K562 (cell line): ENCODE results near the gene MYO1E. TPM values are rescaled to one million over a fixed set of nuclear protein-coding genes. Genes with fewer than 3 reads are reported as not detected.

ENCODE experiments used
- ATAC-seq: fragments of 200-7000 bp; cut with Tn5 transposase; 3 replicates; pipeline ENCODE4 v1.9.1; 2020; ENCODE audit warnings: moderate library complexity
- BruUV-seq: library from RNA; stranded (reverse); fragments of 400-500 nt; replicated peaks from 2 replicates; lab custom pipeline; 2021; lab: Mats Ljungman, UMichigan
- CTCF ChIA-PET: fragments of 300-600 bp; formaldehyde crosslinking; extraction: SDS; loops from one replicate; lab custom pipeline; 2021; ENCODE audit warnings: low intra/inter-chr PET ratio; lab: Yijun Ruan, JAX
- POLR2A ChIA-PET: fragments of 300-600, 350-650 bp; sonication (Branson Sonifier 250); formaldehyde crosslinking; extraction: SDS; loops from one replicate; lab custom pipeline; 2021; ENCODE audit warnings: antibody characterized with exemption, inconsistent platforms; lab: Yijun Ruan, JAX
- DNase-seq, 4 experiments: peaks; one replicate each; pipeline versions ENCODE4 v3.0.0 to v3.0.0-alpha.2; 2011 to 2018; ENCODE audit warnings: low spot score in 3 of 4, mixed read lengths in 3 of 4; ENCODE audit errors: extremely low read depth in 1 of 4
- FAIRE-seq: peaks from 2 replicates; lab custom pipeline; 2011; peaks lifted over from hg19 to GRCh38; lab: Jason Lieb, UNC
- H2AFZ ChIP-seq: 2 replicates; pipeline ENCODE4 v1.6.0; 2011; ENCODE audit warnings: low read depth, low read length, control low read depth, inconsistent platforms
- H3K27ac ChIP-seq: fragments of 200-600 bp; 3 replicates; pipeline ENCODE4 v1.8.0; 2011; ENCODE audit warnings: low read depth, mild to moderate bottlenecking, control low read depth, inconsistent platforms, low read length, moderate library complexity, mixed read lengths; ENCODE audit errors: extremely low read depth
- H3K27me3 ChIP-seq, 2 experiments: fragments of 300-600 bp in 1 of 2; 2 replicates in 1 of 2; 3 replicates in 1 of 2; pipeline versions ENCODE4 v1.6.0 to v1.8.0; 2011; ENCODE audit warnings: inconsistent platforms in 2 of 2, low read length in 2 of 2, mild to moderate bottlenecking in 1 of 2, mixed read lengths in 1 of 2, moderate library complexity in 1 of 2; ENCODE audit not compliant: control insufficient read depth in 2 of 2, insufficient read depth in 2 of 2
- H3K36me3 ChIP-seq: fragments of 300-600 bp; 3 replicates; pipeline ENCODE4 v1.8.0; 2011; ENCODE audit warnings: mild to moderate bottlenecking, low read length, inconsistent platforms; ENCODE audit not compliant: control insufficient read depth, insufficient read depth
- H3K4me1 ChIP-seq, 2 experiments: fragments of 200-600 bp in 1 of 2; replicated peaks in 1 of 2; 2 replicates in 1 of 2; 3 replicates in 1 of 2; pipeline versions ENCODE4 v1.5.1 to v1.8.0; 2011; ENCODE audit warnings: inconsistent platforms in 2 of 2, low read length in 2 of 2, mild to moderate bottlenecking in 1 of 2, mixed read lengths in 1 of 2, moderate library complexity in 1 of 2; ENCODE audit not compliant: control insufficient read depth in 2 of 2, insufficient read depth in 2 of 2
- H3K4me2 ChIP-seq: 2 replicates; pipeline ENCODE4 v1.6.1; 2011; ENCODE audit warnings: low read length, control low read depth, inconsistent platforms, mixed read lengths; ENCODE audit not compliant: insufficient read depth
- H3K4me3 ChIP-seq: fragments of 200-600 bp; sonication (generic), shearing (Covaris generic); 2 replicates; pipeline ENCODE4 v1.5.1; 2016; ENCODE audit warnings: control low read depth, inconsistent platforms
- H3K79me2 ChIP-seq: fragments of 200-600 bp; 3 replicates; pipeline ENCODE4 v1.8.0; 2011; ENCODE audit warnings: low read length, inconsistent platforms; ENCODE audit not compliant: control insufficient read depth, insufficient read depth
- H3K9ac ChIP-seq, 2 experiments: 2 replicates each; pipeline versions ENCODE4 v1.6.0 to v1.6.1; 2011; ENCODE audit warnings: low read depth in 2 of 2, low read length in 2 of 2, control low read depth in 1 of 2, inconsistent platforms in 1 of 2, mild to moderate bottlenecking in 1 of 2, mixed read lengths in 1 of 2; ENCODE audit not compliant: insufficient read depth in 1 of 2
- H3K9me1 ChIP-seq: one replicate; pipeline ENCODE4 v1.6.0; 2011; ENCODE audit warnings: inconsistent platforms, mild to moderate bottlenecking, low read length, moderate library complexity; ENCODE audit not compliant: control insufficient read depth, insufficient read depth
- H3K9me3 ChIP-seq: replicated peaks from 2 replicates; pipeline ENCODE4 v1.5.1; 2011; ENCODE audit warnings: low read depth, low read length, inconsistent platforms; ENCODE audit not compliant: control insufficient read depth, insufficient read depth
- H4K20me1 ChIP-seq: replicated peaks from 2 replicates; pipeline ENCODE4 v1.6.1; 2011; ENCODE audit warnings: low read length, inconsistent platforms, mixed read lengths; ENCODE audit not compliant: control insufficient read depth, insufficient read depth
- BCOR ChIP-seq: fragments of 450-650 bp; IDR thresholded peaks from 2 replicates; pipeline ENCODE4 v1.6.1; 2016
- BDP1 ChIP-seq: IDR thresholded peaks from 3 replicates; pipeline ENCODE4 v1.6.1; 2011; ENCODE audit not compliant: insufficient read length, insufficient read depth
- CBX3 ChIP-seq, 2 experiments: IDR thresholded peaks; 1 replicate in 1 of 2; 2 replicates in 1 of 2; pipeline ENCODE4 v1.6.1; 2012; ENCODE audit warnings: inconsistent platforms in 2 of 2, low read length in 2 of 2, borderline replicate concordance in 1 of 2, control low read depth in 1 of 2
- CREM ChIP-seq: IDR thresholded peaks from 2 replicates; pipeline ENCODE4 v1.6.1; 2014; ENCODE audit warnings: antibody characterized with exemption, low read depth
- CTCFL ChIP-seq: IDR thresholded peaks from 2 replicates; pipeline ENCODE4 v1.6.1; 2011; ENCODE audit warnings: borderline replicate concordance, low read depth, mild to moderate bottlenecking, moderate library complexity, low read length; ENCODE audit not compliant: insufficient read depth, poor library complexity, severe bottlenecking
- HNRNPH1 ChIP-seq: fragments of 200-400 bp; formaldehyde crosslinking; optimal IDR thresholded peaks from 2 replicates; pipeline ENCODE3; 2017; ENCODE audit warnings: low read depth, mild to moderate bottlenecking, low read length, moderate library complexity
- NCOA1 ChIP-seq: fragments of 450-650 bp; IDR thresholded peaks from 2 replicates; pipeline ENCODE4 v1.6.1; 2016; ENCODE audit warnings: low read depth
- NR3C1 ChIP-seq: sonication (generic); formaldehyde crosslinking; IDR thresholded peaks from 2 replicates; pipeline ENCODE4 v1.8.1; 2022; ENCODE audit warnings: missing genetic modification reagents
- NRF1 ChIP-seq, 2 experiments: fragments of 450-650 bp; IDR thresholded peaks in 1 of 2; conservative IDR thresholded peaks in 1 of 2; 2 replicates each; pipeline ENCODE4 v1.6.1; 2014; ENCODE audit warnings: mild to moderate bottlenecking in 2 of 2
- POLR2A ChIP-seq: fragments of 450-650 bp; conservative IDR thresholded peaks from 2 replicates; pipeline ENCODE4 v1.6.1; 2016
- SRSF7 ChIP-seq: fragments of 200-400 bp; formaldehyde crosslinking; optimal IDR thresholded peaks from 2 replicates; pipeline ENCODE3; 2017; ENCODE audit warnings: mild to moderate bottlenecking, low read depth, low read length
- TCF7 ChIP-seq: sonication (generic); IDR thresholded peaks from 2 replicates; pipeline ENCODE4 v1.6.1; 2016; ENCODE audit warnings: antibody characterized with exemption, borderline replicate concordance
- ZBTB17 ChIP-seq: fragments of 450-650 bp; formaldehyde crosslinking; IDR thresholded peaks from 2 replicates; pipeline ENCODE4 v1.4.0; 2020; ENCODE audit warnings: mild to moderate bottlenecking
- ZNF146 ChIP-seq: IDR thresholded peaks from one replicate; pipeline ENCODE4 v1.6.1; 2018; ENCODE audit warnings: missing compliant biosample characterization; ENCODE audit not compliant: unreplicated experiment
- ZNF253 ChIP-seq: fragments of 250-450 bp; sonication (Bioruptor Pico); conservative IDR thresholded peaks from 2 replicates; pipeline ENCODE4 v1.6.1; 2021; ENCODE audit warnings: mild to moderate bottlenecking
- ZNF3 ChIP-seq: fragments of 250-450 bp; sonication (Bioruptor Pico); IDR thresholded peaks from 2 replicates; pipeline ENCODE4 v1.5.0; 2021; ENCODE audit warnings: mild to moderate bottlenecking, moderate library complexity
- ZNF507 ChIP-seq: conservative IDR thresholded peaks from 2 replicates; pipeline ENCODE4 v1.6.1; 2017; ENCODE audit warnings: missing genetic modification characterization, missing compliant biosample characterization
- ZNF766 ChIP-seq: fragments of 200-800 bp; sonication (Bioruptor generic); conservative IDR thresholded peaks from 2 replicates; pipeline ENCODE4 v1.6.1; 2016; ENCODE audit warnings: missing genetic modification characterization, missing compliant biosample characterization
- WGBS: fragments of 100-300 bp; shearing (Covaris generic); methylation state at CpG from one replicate; pipeline ENCODE4 v1.1.6; 2016; ENCODE audit warnings: low coverage, mixed read lengths; ENCODE audit not compliant: insufficient coverage; ENCODE audit errors: missing lambda C conversion rate; 5-methylcytosine and 5-hydroxymethylcytosine counted together
- in situ Hi-C: fragments of 300-500 bp; cut with MboI; formaldehyde crosslinking; loops from 4 replicates; pipeline ENCODE4 v1.15.0; 2018; ENCODE audit warnings: inconsistent platforms, mixed read lengths
- intact Hi-C: fragments of 100-400 bp; cut with micrococcal nuclease; formaldehyde crosslinking; loops from 2 replicates; pipeline ENCODE4 v1.14.2; 2022
- polyA plus RNA-seq, 8 experiments: library from polyadenylated mRNA; depleted of rRNA in 4 of 8; stranded (reverse) in 5 of 8; unstranded in 3 of 8; fragments of >200 nt; fragmentation: Nextera tagmentation in 2 of 8; fragmentation: Illumina TruSeq in 1 of 8; extraction: Ambion mirVana in 2 of 8; extraction: Trizol in 1 of 8; gene quantifications; 2 replicates each; pipeline versions ENCODE4 v1.2.1 to v1.2.3, GENCODE V29; 2011 to 2014; ENCODE audit warnings: inconsistent platforms in 1 of 8, missing spikeins in 1 of 8
- total RNA-seq, 7 experiments: library from RNA; depleted of rRNA in 6 of 7; stranded (reverse); fragments of >200 nt in 6 of 7; fragmentation: Illumina TruSeq in 2 of 7; extraction: Trizol in 2 of 7; gene quantifications; 2 replicates each; pipeline versions ENCODE4 v1.2.1 to v1.2.3, GENCODE V29; 2011 to 2021; ENCODE audit warnings: low replicate concordance in 1 of 7
- TF ChIP-seq, protein P1 (sequence below): fragments of 450-650 bp; IDR thresholded peaks from 2 replicates; pipeline ENCODE4 v1.6.1; 2016; ENCODE audit warnings: antibody characterized with exemption

Gene MYO1E
- total and polyA plus RNA-seq, 9 of the 15 experiments (the other 6 are each of a cell fraction or from before 2014, with no cell fraction given), result under 0.01 to 0.44 (median 0.01) TPM; not detected in 6

DNA sequence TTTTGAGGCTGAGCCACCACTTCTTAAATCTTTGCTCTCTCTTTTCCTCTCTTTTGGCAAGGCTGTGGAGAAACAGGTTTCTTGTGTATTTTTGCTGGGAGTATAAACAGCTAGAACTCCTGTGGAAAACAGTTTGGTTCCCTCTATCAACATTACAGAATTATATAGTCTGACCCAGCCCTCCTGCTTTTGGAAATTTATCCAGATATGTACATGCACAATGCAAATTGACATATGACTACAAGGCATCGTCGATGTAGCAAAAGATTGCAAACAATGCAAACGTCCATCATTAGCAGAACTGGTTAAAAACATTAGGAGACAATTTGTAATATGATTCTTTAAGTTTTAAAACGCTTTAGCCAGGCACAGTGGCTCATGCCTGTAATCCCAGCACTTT, 12.5 kb upstream of the MYO1E start:
- Histone ChIP-seq H3K79me2 (no peaks in the 10 kb centered on the region), H3K4me1 (no peaks in the 10 kb centered on the region), H3K9me3 (no peaks in the 10 kb centered on the region), H4K20me1 (no peaks in the 10 kb centered on the region), H3K9ac (no peak overlapping the region), H3K9me1 (no peaks in the 10 kb centered on the region), H3K36me3 (no peaks in the 10 kb centered on the region)
- FAIRE-seq, result no peak
- CTCF ChIA-PET, result no interaction called here
- no peak for DNase-seq
- 0% methylated on average over 4 of the region's 4 CpGs for WGBS
- intact Hi-C loops (no loop called here), in situ Hi-C loops (no loop called here)
- no peak for ATAC-seq
- no TSS peak for BruUV-seq
- no peak for TF ChIP-seq NCOA1
- TF ChIP-seq NRF1 (conservative IDR thresholded peaks at IDR 0.05 in 1 of 2, IDR thresholded peaks at IDR 0.05 in 1 of 2), result no peak
- no peak for TF ChIP-seq ZNF3
- no peak for TF ChIP-seq HNRNPH1
- TF ChIP-seq CTCFL, result no peak
- TF ChIP-seq SRSF7, result no peak
- TF ChIP-seq CBX3 (IDR thresholded peaks at IDR 0.05; ENCODE audit: borderline replicate concordance in 1 of 2, low read length in 2 of 2), result no peak
- TF ChIP-seq TCF7, result no peak
- no peak for TF ChIP-seq NR3C1
- TF ChIP-seq CREM, result no peak
- TF ChIP-seq BDP1, result no peak
- TF ChIP-seq BCOR, result no peak
- TF ChIP-seq, protein P1, sequence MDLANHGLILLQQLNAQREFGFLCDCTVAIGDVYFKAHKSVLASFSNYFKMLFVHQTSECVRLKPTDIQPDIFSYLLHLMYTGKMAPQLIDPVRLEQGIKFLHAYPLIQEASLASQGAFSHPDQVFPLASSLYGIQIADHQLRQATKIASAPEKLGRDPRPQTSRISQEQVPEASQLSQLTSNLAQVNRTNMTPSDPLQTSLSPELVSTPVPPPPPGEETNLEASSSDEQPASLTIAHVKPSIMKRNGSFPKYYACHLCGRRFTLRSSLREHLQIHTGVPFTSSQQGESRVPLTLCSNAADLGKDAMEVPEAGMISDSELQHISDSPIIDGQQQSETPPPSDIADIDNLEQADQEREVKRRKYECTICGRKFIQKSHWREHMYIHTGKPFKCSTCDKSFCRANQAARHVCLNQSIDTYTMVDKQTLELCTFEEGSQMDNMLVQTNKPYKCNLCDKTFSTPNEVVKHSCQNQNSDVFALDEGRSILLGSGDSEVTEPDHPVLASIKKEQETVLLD, result no peak
- TF ChIP-seq POLR2A, result no peak
- no peak for TF ChIP-seq ZNF146 (CRISPR knock-in tag)
- no peak for TF ChIP-seq ZNF253 (CRISPR knock-in tag)
- no peak for TF ChIP-seq ZBTB17
- TF ChIP-seq ZNF507 (tag), result no peak
- TF ChIP-seq ZNF766 (CRISPR knock-in tag), result no peak
- TF ChIP-seq, all 486 proteins: peak for 0
- POLR2A ChIA-PET, result no interaction called here
- Histone ChIP-seq H2AFZ (no peak overlapping the region), H3K4me2 (no peak overlapping the region), H3K4me3 (no peak overlapping the region), H3K27me3 (peaks cover 0 to 9% of the 10 kb centered on the region in 2 experiments; a peak in 3 of 5 replicates), H3K27ac (no peak overlapping the region)
